GM12878 (cell line): ENCODE data around the gene CHN2. TPM values are rescaled to one million over a fixed set of nuclear protein-coding genes. Genes with fewer than 3 reads are reported as not detected.

ENCODE experiments used
- ATAC-seq: fragments of 200-7000 bp; cut with Tn5 transposase; 3 replicates; pipeline ENCODE4 v1.9.1; 2020; ENCODE audit warnings: mild to moderate bottlenecking, moderate library complexity
- BruUV-seq: library from RNA; stranded (reverse); fragments of 400-500 nt; replicated peaks from 2 replicates; lab custom pipeline; 2021; lab: Mats Ljungman, UMichigan
- CTCF ChIA-PET: fragments of 300-600 bp; sonication (Branson Sonifier 250); formaldehyde crosslinking; extraction: SDS; loops from one replicate; lab custom pipeline; 2021; ENCODE audit warnings: inconsistent platforms; lab: Yijun Ruan, JAX
- POLR2A ChIA-PET: fragments of 350-600 bp; formaldehyde crosslinking; extraction: SDS; loops from one replicate; lab custom pipeline; 2021; ENCODE audit warnings: inconsistent platforms; lab: Charles Lee
- RAD21 ChIA-PET: fragments of 300-600 bp; sonication (Branson Sonifier 250); formaldehyde crosslinking; loops from one replicate; lab custom pipeline; 2023; ENCODE audit warnings: antibody characterized with exemption; ENCODE audit not compliant: unreplicated experiment; lab: Charles Lee
- SMC1A ChIA-PET: fragments of 300-600 bp; sonication (Branson Sonifier 250); formaldehyde crosslinking; loops from one replicate; lab custom pipeline; 2023; ENCODE audit not compliant: unreplicated experiment, uncharacterized antibody; lab: Charles Lee
- DNase-seq: peaks from one replicate; pipeline ENCODE4 v3.0.0-alpha.2; 2011; ENCODE audit warnings: low read depth, low spot score
- FAIRE-seq: peaks from 3 replicates; lab custom pipeline; 2011; peaks lifted over from hg19 to GRCh38; lab: Jason Lieb, UNC
- H2AFZ ChIP-seq: 2 replicates; pipeline ENCODE4 v1.6.0; 2011; ENCODE audit warnings: low read depth, low read length, control low read depth; ENCODE audit not compliant: control insufficient read depth
- H3K27ac ChIP-seq: 2 replicates; pipeline ENCODE4 v1.5.1; 2011; ENCODE audit warnings: control low read depth; ENCODE audit not compliant: control insufficient read depth, insufficient read depth
- H3K27me3 ChIP-seq, 2 experiments: replicated peaks in 1 of 2; 2 replicates each; pipeline versions ENCODE4 v1.6.0 to v1.6.1; 2011; ENCODE audit warnings: low read length in 1 of 2; ENCODE audit not compliant: control insufficient read depth in 2 of 2, insufficient read depth in 2 of 2
- H3K36me3 ChIP-seq, 2 experiments: 2 replicates each; pipeline ENCODE4 v1.5.1; 2011; ENCODE audit warnings: low read length in 1 of 2; ENCODE audit not compliant: control insufficient read depth in 2 of 2, insufficient read depth in 2 of 2
- H3K4me1 ChIP-seq: 2 replicates; pipeline ENCODE4 v1.6.1; 2011; ENCODE audit warnings: mild to moderate bottlenecking, low read length, moderate library complexity, mixed read lengths; ENCODE audit not compliant: control insufficient read depth, insufficient read depth
- H3K4me2 ChIP-seq: 2 replicates; pipeline ENCODE4 v1.6.0; 2011; ENCODE audit warnings: control low read depth; ENCODE audit not compliant: control insufficient read depth, insufficient read depth
- H3K4me3 ChIP-seq: fragments of 200-600 bp; sonication (generic); 2 replicates; pipeline ENCODE4 v1.5.1; 2016
- H3K79me2 ChIP-seq: 2 replicates; pipeline ENCODE4 v1.6.0; 2011; ENCODE audit warnings: low read length; ENCODE audit not compliant: control insufficient read depth, insufficient read depth
- H3K9ac ChIP-seq: 2 replicates; pipeline ENCODE4 v1.8.0; 2011; ENCODE audit warnings: low read length, control low read depth, mixed read lengths; ENCODE audit not compliant: control insufficient read depth, insufficient read depth
- H3K9me3 ChIP-seq: replicated peaks from 3 replicates; pipeline ENCODE4 v1.5.1; 2011; ENCODE audit warnings: mild to moderate bottlenecking, low read length; ENCODE audit not compliant: control insufficient read depth, insufficient read depth
- H4K20me1 ChIP-seq: 2 replicates; pipeline ENCODE4 v1.6.0; 2011; ENCODE audit not compliant: control insufficient read depth, insufficient read depth
- CREB1 ChIP-seq: IDR thresholded peaks from 2 replicates; pipeline ENCODE4 v1.6.1; 2012; ENCODE audit warnings: low read depth, mild to moderate bottlenecking, inconsistent platforms
- KLF5 ChIP-seq: fragments of 450-650 bp; IDR thresholded peaks from 2 replicates; pipeline ENCODE4 v1.6.1; 2014; ENCODE audit warnings: mild to moderate bottlenecking; ENCODE audit not compliant: partially characterized antibody
- MEF2B ChIP-seq: fragments of 450-650 bp; IDR thresholded peaks from 2 replicates; pipeline ENCODE4 v1.6.1; 2018; ENCODE audit warnings: mild to moderate bottlenecking, moderate library complexity; ENCODE audit not compliant: partially characterized antibody, poor library complexity, severe bottlenecking
- NFIC ChIP-seq: IDR thresholded peaks from 2 replicates; pipeline ENCODE4 v1.6.1; 2012; ENCODE audit warnings: low read depth, mild to moderate bottlenecking, inconsistent platforms, low read length, moderate library complexity
- RCOR1 ChIP-seq: conservative IDR thresholded peaks from 2 replicates; pipeline ENCODE4 v1.6.1; 2012; ENCODE audit warnings: low read depth, low read length, improper control_type of control experiment
- SMARCA5 ChIP-seq: fragments of 450-650 bp; IDR thresholded peaks from 2 replicates; pipeline ENCODE4 v1.6.1; 2017; ENCODE audit warnings: mild to moderate bottlenecking
- ZSCAN29 ChIP-seq: fragments of 450-650 bp; IDR thresholded peaks from 2 replicates; pipeline ENCODE4 v1.6.1; 2017; ENCODE audit warnings: mild to moderate bottlenecking, moderate library complexity
- in situ Hi-C: fragments of 300-500 bp; cut with MboI; formaldehyde crosslinking; loops from 9 replicates; pipeline ENCODE4 v1.14.3; 2018; ENCODE audit warnings: mixed read lengths
- intact Hi-C: fragments of 100-400 bp; cut with micrococcal nuclease; formaldehyde crosslinking; loops from one replicate; pipeline ENCODE4 v1.14.2; 2022; ENCODE audit not compliant: unreplicated experiment
- polyA plus RNA-seq, 11 experiments: library from polyadenylated mRNA; depleted of rRNA in 4 of 11; unstranded in 6 of 11; stranded (reverse) in 5 of 11; fragments of >200 nt; fragmentation: Nextera tagmentation in 4 of 11; fragmentation: Illumina TruSeq in 1 of 11; extraction: Ambion mirVana in 4 of 11; extraction: Trizol in 1 of 11; gene quantifications; 1 replicate in 1 of 11; 2 replicates in 10 of 11; pipeline versions ENCODE4 v1.2.1 to v1.2.3, GENCODE V29; 2011 to 2016; ENCODE audit warnings: inconsistent platforms in 2 of 11, missing spikeins in 2 of 11, low read depth in 1 of 11
- total RNA-seq, 4 experiments: library from RNA; depleted of rRNA in 3 of 4; stranded (reverse); fragments of >200 nt in 3 of 4; fragmentation: Illumina TruSeq in 1 of 4; extraction: Trizol in 1 of 4; gene quantifications; 2 replicates each; pipeline versions ENCODE4 v1.2.1 to v1.2.3, GENCODE V29; 2013 to 2021
- TF ChIP-seq, protein P1 (sequence below): fragments of 450-650 bp; IDR thresholded peaks from 2 replicates; pipeline ENCODE4 v1.6.1; 2016; ENCODE audit warnings: mild to moderate bottlenecking
- TF ChIP-seq, protein P2 (sequence below): fragments of 450-650 bp; formaldehyde crosslinking; IDR thresholded peaks from 2 replicates; pipeline ENCODE4 v1.4.0; 2020; ENCODE audit warnings: mild to moderate bottlenecking, moderate library complexity
- TF ChIP-seq, protein P3 (sequence below): IDR thresholded peaks from 2 replicates; pipeline ENCODE4 v1.6.1; 2011; ENCODE audit warnings: mild to moderate bottlenecking, low read depth, low read length, moderate library complexity; ENCODE audit not compliant: insufficient replicate concordance
- TF ChIP-seq, protein P4 (sequence below): IDR thresholded peaks from 2 replicates; pipeline ENCODE4 v1.6.1; 2012; ENCODE audit warnings: low read depth, low read length, improper control_type of control experiment
- TF ChIP-seq, protein P5 (sequence below): fragments of 150-350 bp; IDR thresholded peaks from 2 replicates; pipeline ENCODE4 v1.6.1; 2016; ENCODE audit warnings: low read depth, low read length
- TF ChIP-seq, protein P6 (sequence below): IDR thresholded peaks from 2 replicates; pipeline ENCODE4 v1.6.1; 2011; ENCODE audit warnings: borderline replicate concordance, low read depth, mild to moderate bottlenecking, moderate library complexity, mixed read lengths, low read length; ENCODE audit not compliant: insufficient read depth; ENCODE audit errors: extremely low read length

The CHN2 gene
- total and polyA plus RNA-seq, 10 of the 15 experiments (the other 5 are each of a cell fraction or from before 2014, with no cell fraction given) = 0.11 to 3.8 (median 0.37) TPM; not detected in 2

DNA sequence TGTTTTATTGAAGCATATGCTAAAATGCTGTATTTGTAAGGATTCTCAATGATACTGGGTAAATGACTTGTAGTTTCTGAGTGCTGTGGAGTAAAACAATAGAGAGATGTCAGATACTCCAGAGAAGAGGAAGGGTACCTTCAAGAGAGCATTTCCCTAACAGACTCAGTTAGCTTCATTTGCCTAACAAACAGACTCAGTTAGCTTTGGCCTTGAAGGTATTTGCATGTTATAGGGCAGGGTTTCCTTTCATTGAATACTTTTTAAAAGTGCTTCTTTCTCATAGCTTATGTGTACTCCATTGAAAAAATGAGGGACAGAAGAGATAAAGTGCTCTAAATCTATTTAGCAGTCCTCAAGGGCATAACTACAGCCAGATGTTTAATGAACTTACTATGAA lies 101.8 kb downstream of the CHN2 start:
- BruUV-seq = no TSS peak
- Histone ChIP-seq H3K4me1 (no peaks in the 10 kb centered on the region), H3K9me3 (no peaks in the 10 kb centered on the region), H2AFZ (no peak overlapping the region), H3K4me2 (no peak overlapping the region), H3K9ac (no peak overlapping the region), H3K36me3 (no peaks in the 10 kb centered on the region), H3K79me2 (no peaks in the 10 kb centered on the region), H3K27ac (no peak overlapping the region), H3K4me3 (no peak overlapping the region), H4K20me1 (no peaks in the 10 kb centered on the region), H3K27me3 (no peaks in the 10 kb centered on the region; a peak in 2 of 4 replicates)
- ATAC-seq (no peak), FAIRE-seq (no peak), DNase-seq (no peak)
- ChIA-PET RAD21 (no interaction called here), CTCF (interaction anchor here (1.0 to 2.0 kb wide), 4 partner anchors 10 to 114 kb away, joined by 3 to 4 read pairs (median 4); no protein-coding TSS in a partner anchor), POLR2A (no interaction called here), SMC1A (no interaction called here)
- intact Hi-C loops (no loop called here), in situ Hi-C loops (no loop called here)
- TF ChIP-seq, protein P1, sequence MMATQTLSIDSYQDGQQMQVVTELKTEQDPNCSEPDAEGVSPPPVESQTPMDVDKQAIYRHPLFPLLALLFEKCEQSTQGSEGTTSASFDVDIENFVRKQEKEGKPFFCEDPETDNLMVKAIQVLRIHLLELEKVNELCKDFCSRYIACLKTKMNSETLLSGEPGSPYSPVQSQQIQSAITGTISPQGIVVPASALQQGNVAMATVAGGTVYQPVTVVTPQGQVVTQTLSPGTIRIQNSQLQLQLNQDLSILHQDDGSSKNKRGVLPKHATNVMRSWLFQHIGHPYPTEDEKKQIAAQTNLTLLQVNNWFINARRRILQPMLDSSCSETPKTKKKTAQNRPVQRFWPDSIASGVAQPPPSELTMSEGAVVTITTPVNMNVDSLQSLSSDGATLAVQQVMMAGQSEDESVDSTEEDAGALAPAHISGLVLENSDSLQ = no peak
- TF ChIP-seq, protein P2, sequence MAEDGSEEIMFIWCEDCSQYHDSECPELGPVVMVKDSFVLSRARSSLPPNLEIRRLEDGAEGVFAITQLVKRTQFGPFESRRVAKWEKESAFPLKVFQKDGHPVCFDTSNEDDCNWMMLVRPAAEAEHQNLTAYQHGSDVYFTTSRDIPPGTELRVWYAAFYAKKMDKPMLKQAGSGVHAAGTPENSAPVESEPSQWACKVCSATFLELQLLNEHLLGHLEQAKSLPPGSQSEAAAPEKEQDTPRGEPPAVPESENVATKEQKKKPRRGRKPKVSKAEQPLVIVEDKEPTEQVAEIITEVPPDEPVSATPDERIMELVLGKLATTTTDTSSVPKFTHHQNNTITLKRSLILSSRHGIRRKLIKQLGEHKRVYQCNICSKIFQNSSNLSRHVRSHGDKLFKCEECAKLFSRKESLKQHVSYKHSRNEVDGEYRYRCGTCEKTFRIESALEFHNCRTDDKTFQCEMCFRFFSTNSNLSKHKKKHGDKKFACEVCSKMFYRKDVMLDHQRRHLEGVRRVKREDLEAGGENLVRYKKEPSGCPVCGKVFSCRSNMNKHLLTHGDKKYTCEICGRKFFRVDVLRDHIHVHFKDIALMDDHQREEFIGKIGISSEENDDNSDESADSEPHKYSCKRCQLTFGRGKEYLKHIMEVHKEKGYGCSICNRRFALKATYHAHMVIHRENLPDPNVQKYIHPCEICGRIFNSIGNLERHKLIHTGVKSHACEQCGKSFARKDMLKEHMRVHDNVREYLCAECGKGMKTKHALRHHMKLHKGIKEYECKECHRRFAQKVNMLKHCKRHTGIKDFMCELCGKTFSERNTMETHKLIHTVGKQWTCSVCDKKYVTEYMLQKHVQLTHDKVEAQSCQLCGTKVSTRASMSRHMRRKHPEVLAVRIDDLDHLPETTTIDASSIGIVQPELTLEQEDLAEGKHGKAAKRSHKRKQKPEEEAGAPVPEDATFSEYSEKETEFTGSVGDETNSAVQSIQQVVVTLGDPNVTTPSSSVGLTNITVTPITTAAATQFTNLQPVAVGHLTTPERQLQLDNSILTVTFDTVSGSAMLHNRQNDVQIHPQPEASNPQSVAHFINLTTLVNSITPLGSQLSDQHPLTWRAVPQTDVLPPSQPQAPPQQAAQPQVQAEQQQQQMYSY (CRISPR knock-in tag) = no peak
- TF ChIP-seq KLF5 (no peak), RCOR1 (no peak), ZSCAN29 (no peak), NFIC (no peak), CREB1 (no peak), SMARCA5 (no peak), MEF2B (no peak)
- TF ChIP-seq, protein P3, sequence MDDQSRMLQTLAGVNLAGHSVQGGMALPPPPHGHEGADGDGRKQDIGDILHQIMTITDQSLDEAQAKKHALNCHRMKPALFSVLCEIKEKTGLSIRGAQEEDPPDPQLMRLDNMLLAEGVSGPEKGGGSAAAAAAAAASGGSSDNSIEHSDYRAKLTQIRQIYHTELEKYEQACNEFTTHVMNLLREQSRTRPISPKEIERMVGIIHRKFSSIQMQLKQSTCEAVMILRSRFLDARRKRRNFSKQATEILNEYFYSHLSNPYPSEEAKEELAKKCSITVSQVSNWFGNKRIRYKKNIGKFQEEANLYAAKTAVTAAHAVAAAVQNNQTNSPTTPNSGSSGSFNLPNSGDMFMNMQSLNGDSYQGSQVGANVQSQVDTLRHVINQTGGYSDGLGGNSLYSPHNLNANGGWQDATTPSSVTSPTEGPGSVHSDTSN = no peak
- TF ChIP-seq, protein P4, sequence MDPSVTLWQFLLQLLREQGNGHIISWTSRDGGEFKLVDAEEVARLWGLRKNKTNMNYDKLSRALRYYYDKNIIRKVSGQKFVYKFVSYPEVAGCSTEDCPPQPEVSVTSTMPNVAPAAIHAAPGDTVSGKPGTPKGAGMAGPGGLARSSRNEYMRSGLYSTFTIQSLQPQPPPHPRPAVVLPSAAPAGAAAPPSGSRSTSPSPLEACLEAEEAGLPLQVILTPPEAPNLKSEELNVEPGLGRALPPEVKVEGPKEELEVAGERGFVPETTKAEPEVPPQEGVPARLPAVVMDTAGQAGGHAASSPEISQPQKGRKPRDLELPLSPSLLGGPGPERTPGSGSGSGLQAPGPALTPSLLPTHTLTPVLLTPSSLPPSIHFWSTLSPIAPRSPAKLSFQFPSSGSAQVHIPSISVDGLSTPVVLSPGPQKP = no peak
- TF ChIP-seq, protein P5, sequence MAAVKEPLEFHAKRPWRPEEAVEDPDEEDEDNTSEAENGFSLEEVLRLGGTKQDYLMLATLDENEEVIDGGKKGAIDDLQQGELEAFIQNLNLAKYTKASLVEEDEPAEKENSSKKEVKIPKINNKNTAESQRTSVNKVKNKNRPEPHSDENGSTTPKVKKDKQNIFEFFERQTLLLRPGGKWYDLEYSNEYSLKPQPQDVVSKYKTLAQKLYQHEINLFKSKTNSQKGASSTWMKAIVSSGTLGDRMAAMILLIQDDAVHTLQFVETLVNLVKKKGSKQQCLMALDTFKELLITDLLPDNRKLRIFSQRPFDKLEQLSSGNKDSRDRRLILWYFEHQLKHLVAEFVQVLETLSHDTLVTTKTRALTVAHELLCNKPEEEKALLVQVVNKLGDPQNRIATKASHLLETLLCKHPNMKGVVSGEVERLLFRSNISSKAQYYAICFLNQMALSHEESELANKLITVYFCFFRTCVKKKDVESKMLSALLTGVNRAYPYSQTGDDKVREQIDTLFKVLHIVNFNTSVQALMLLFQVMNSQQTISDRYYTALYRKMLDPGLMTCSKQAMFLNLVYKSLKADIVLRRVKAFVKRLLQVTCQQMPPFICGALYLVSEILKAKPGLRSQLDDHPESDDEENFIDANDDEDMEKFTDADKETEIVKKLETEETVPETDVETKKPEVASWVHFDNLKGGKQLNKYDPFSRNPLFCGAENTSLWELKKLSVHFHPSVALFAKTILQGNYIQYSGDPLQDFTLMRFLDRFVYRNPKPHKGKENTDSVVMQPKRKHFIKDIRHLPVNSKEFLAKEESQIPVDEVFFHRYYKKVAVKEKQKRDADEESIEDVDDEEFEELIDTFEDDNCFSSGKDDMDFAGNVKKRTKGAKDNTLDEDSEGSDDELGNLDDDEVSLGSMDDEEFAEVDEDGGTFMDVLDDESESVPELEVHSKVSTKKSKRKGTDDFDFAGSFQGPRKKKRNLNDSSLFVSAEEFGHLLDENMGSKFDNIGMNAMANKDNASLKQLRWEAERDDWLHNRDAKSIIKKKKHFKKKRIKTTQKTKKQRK = no peak
- TF ChIP-seq, protein P6, sequence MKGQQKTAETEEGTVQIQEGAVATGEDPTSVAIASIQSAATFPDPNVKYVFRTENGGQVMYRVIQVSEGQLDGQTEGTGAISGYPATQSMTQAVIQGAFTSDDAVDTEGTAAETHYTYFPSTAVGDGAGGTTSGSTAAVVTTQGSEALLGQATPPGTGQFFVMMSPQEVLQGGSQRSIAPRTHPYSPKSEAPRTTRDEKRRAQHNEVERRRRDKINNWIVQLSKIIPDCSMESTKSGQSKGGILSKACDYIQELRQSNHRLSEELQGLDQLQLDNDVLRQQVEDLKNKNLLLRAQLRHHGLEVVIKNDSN = no peak
